Prostate gland (tissue), 2 donors: Measurements from ENCODE around the gene MAD1L1.

Experiments used
- CTCF ChIP-seq, 4 experiments: fragments of 200-600 bp in 2 of 4; fragments of 450-650 bp in 2 of 4; sonication (generic) in 2 of 4; IDR thresholded peaks; 1 replicate in 3 of 4; 2 replicates in 1 of 4; pipeline ENCODE4 v1.5.1; 2016 to 2019; ENCODE audit warnings: antibody characterized with exemption in 4 of 4, mild to moderate bottlenecking in 2 of 4, moderate library complexity in 2 of 4
- POLR2A ChIP-seq: fragments of 450-650 bp; IDR thresholded peaks from one replicate; pipeline ENCODE4 v1.6.1; 2016; ENCODE audit warnings: antibody characterized with exemption, mild to moderate bottlenecking
- POLR2AphosphoS5 ChIP-seq: sonication (generic); formaldehyde crosslinking; IDR thresholded peaks from one replicate; pipeline ENCODE4 v1.6.1; 2017; ENCODE audit warnings: antibody characterized with exemption

GRCh38 chr7:2208712-2209111, 24.0 kb downstream of the MAD1L1 start:
- TF ChIP-seq CTCF (IDR thresholded peaks at IDR 0.05) (no peak), POLR2AphosphoS5 (no peak), POLR2A (no peak)
